CD14-positive monocyte (primary cell): ENCODE data around the gene ATXN7L1. TPM values are rescaled to one million over a fixed set of nuclear protein-coding genes. Genes with fewer than 3 reads are reported as not detected.
A peak's percentile ranks its signal among the peaks of the same experiment; 100 is the strongest.

ENCODE experiments used
- DNase-seq, 3 donors: peaks; one replicate each; pipeline ENCODE4 v3.0.0-alpha.2; 2011 to 2022
- H2AFZ ChIP-seq: 2 replicates; pipeline ENCODE4 v1.6.0; 2012; ENCODE audit warnings: mild to moderate bottlenecking, low read depth, low read length, inconsistent platforms; ENCODE audit not compliant: insufficient read depth, poor library complexity, severe bottlenecking
- H3K27ac ChIP-seq, 2 donors: 1 replicate in 1 of 2; 2 replicates in 1 of 2; pipeline ENCODE4 v1.5.1; 2012 to 2013; ENCODE audit warnings: low read length in 2 of 2, control low read depth in 1 of 2, inconsistent platforms in 1 of 2, low read depth in 1 of 2, mild to moderate bottlenecking in 1 of 2
- H3K27me3 ChIP-seq, 2 donors: one replicate each; pipeline versions ENCODE4 v1.6.0 to v1.6.1; 2011 to 2013; ENCODE audit warnings: low read length in 2 of 2; ENCODE audit not compliant: control insufficient read depth in 2 of 2, insufficient read depth in 2 of 2
- H3K36me3 ChIP-seq, 2 donors: replicated peaks in 1 of 2; 1 replicate in 1 of 2; 2 replicates in 1 of 2; pipeline versions ENCODE4 v1.5.1 to v1.6.1; 2012 to 2013; ENCODE audit warnings: low read length in 2 of 2, control low read depth in 1 of 2, inconsistent platforms in 1 of 2, mild to moderate bottlenecking in 1 of 2; ENCODE audit not compliant: insufficient read depth in 2 of 2, control insufficient read depth in 1 of 2
- H3K4me1 ChIP-seq, 2 donors: 1 replicate in 1 of 2; 2 replicates in 1 of 2; pipeline versions ENCODE4 v1.5.1 to v1.6.1; 2012 to 2013; ENCODE audit warnings: low read length in 2 of 2, control low read depth in 1 of 2, inconsistent platforms in 1 of 2, mild to moderate bottlenecking in 1 of 2, moderate library complexity in 1 of 2; ENCODE audit not compliant: insufficient read depth in 2 of 2, control insufficient read depth in 1 of 2
- H3K4me2 ChIP-seq: replicated peaks from 2 replicates; pipeline ENCODE3; 2012; ENCODE audit warnings: low read length, moderate library complexity, mild to moderate bottlenecking; ENCODE audit not compliant: poor library complexity, severe bottlenecking; ENCODE audit errors: extremely low read depth
- H3K4me3 ChIP-seq, 3 experiments: fragments of 200-600 bp in 1 of 3; sonication (generic) in 1 of 3; replicated peaks in 1 of 3; 1 replicate in 2 of 3; 2 replicates in 1 of 3; pipeline ENCODE4 v1.5.1; 2011 to 2013; ENCODE audit warnings: low read length in 3 of 3, mild to moderate bottlenecking in 3 of 3, control low read depth in 2 of 3, low read depth in 2 of 3, inconsistent platforms in 1 of 3, moderate library complexity in 1 of 3
- H3K79me2 ChIP-seq: 2 replicates; pipeline ENCODE4 v1.6.0; 2012; ENCODE audit warnings: mild to moderate bottlenecking, control low read depth, inconsistent platforms, low read length, moderate library complexity; ENCODE audit not compliant: insufficient read depth
- H3K9ac ChIP-seq: 2 replicates; pipeline ENCODE4 v1.6.0; 2017; ENCODE audit warnings: low read length, mild to moderate bottlenecking; ENCODE audit not compliant: insufficient read depth, poor library complexity, severe bottlenecking
- H3K9me3 ChIP-seq, 2 donors: replicated peaks in 1 of 2; 1 replicate in 1 of 2; 2 replicates in 1 of 2; pipeline versions ENCODE4 v1.5.1 to v1.6.1; 2012 to 2013; ENCODE audit warnings: low read length in 2 of 2, control low read depth in 1 of 2; ENCODE audit not compliant: control insufficient read depth in 1 of 2, insufficient read depth in 1 of 2
- H4K20me1 ChIP-seq: 2 replicates; pipeline ENCODE4 v1.6.0; 2012; ENCODE audit warnings: mild to moderate bottlenecking, low read length, control low read depth, moderate library complexity; ENCODE audit not compliant: insufficient read depth
- H3K27ac Mint-ChIP-seq, 7 donors: one replicate each; pipeline ENCODE4 v1.8.0; 2020; ENCODE audit warnings: mild to moderate bottlenecking in 7 of 7, mixed read lengths in 7 of 7, moderate library complexity in 6 of 7, inconsistent platforms in 2 of 7
- H3K27me3 Mint-ChIP-seq, 3 donors: one replicate each; pipeline ENCODE4 v1.8.0; 2021 to 2022; ENCODE audit warnings: low read depth in 3 of 3, mild to moderate bottlenecking in 3 of 3, mixed read lengths in 3 of 3, moderate library complexity in 3 of 3, inconsistent platforms in 1 of 3
- H3K36me3 Mint-ChIP-seq, 2 donors: one replicate each; pipeline ENCODE4 v1.8.0; 2020; ENCODE audit warnings: mixed read lengths in 2 of 2, inconsistent platforms in 1 of 2, mild to moderate bottlenecking in 1 of 2
- H3K4me1 Mint-ChIP-seq: one replicate; pipeline ENCODE4 v1.8.0; 2020; ENCODE audit warnings: mild to moderate bottlenecking, mixed read lengths
- H3K4me3 Mint-ChIP-seq, 2 donors: one replicate each; pipeline ENCODE4 v1.8.0; 2020; ENCODE audit warnings: mild to moderate bottlenecking in 2 of 2, mixed read lengths in 2 of 2, moderate library complexity in 1 of 2
- H3K9me3 Mint-ChIP-seq, 7 donors: one replicate each; pipeline ENCODE4 v1.8.0; 2020 to 2022; ENCODE audit warnings: mixed read lengths in 7 of 7, mild to moderate bottlenecking in 6 of 7, moderate library complexity in 6 of 7, inconsistent platforms in 2 of 7
- CTCF ChIP-seq: fragments of 200-600 bp; IDR thresholded peaks from one replicate; pipeline ENCODE4 v1.8.0; 2022; ENCODE audit warnings: antibody characterized with exemption, mild to moderate bottlenecking
- WGBS: methylation state at CpG from one replicate; pipeline ENCODE4 v1.1.5; 2013; ENCODE audit warnings: missing lambda C conversion rate; ENCODE audit not compliant: insufficient coverage; 5-methylcytosine and 5-hydroxymethylcytosine counted together
- intact Hi-C, 2 donors: fragments of 100-400 bp; cut with micrococcal nuclease; formaldehyde crosslinking; loops; one replicate each; pipeline versions ENCODE4 v1.15.0 to v1.15.1; 2023
- polyA plus RNA-seq, 3 donors: library from polyadenylated mRNA; depleted of rRNA in 1 of 3; unstranded in 2 of 3; stranded (reverse) in 1 of 3; fragments of 300-500 nt in 2 of 3; fragments of >200 nt in 1 of 3; fragmentation: Illumina TruSeq in 2 of 3; gene quantifications; 1 replicate in 2 of 3; 2 replicates in 1 of 3; pipeline ENCODE4 v1.2.3, GENCODE V29; 2012 to 2021

The ATXN7L1 gene
- polyA plus RNA-seq, 3 donors = 4.5 to 12.2 (median 11.2) TPM

DNA sequence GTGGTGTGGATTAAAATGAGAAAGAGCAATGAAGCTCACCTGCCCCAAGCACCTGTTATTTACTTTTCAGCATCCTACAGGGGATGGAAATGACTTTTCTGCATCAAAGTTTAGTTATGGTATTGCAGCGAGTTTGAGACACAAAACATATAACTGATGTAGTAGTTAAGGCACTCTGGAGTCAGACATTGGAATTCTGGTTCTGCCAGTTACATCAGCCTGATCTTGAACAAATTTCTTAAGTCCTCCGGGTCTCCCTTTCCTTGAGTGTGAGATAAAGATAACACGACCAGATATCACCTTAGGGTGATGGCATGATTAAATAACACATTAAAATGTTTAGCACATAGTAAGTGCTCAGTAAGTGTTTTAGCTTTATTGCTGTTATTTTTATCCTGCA, 97.4 kb downstream of the ATXN7L1 start:
- TF ChIP-seq CTCF = no peak
- DNase-seq = no peak
- no peaks in the 10 kb centered on the region for H3K36me3 ChIP-seq
- no peak overlapping the region for H3K27ac ChIP-seq
- H3K4me3 ChIP-seq = no peak overlapping the region
- no peak overlapping the region for H3K9ac ChIP-seq
- no peaks in the 10 kb centered on the region for H3K27me3 ChIP-seq
- no peaks in the 10 kb centered on the region for H3K79me2 ChIP-seq
- H3K4me1 Mint-ChIP-seq = peaks cover 2% of the 10 kb centered on the region
- no peak overlapping the region for H3K4me3 Mint-ChIP-seq
- no peak overlapping the region for H3K27ac Mint-ChIP-seq
- intact Hi-C loops = no loop called here
- peaks cover 4% of the 10 kb centered on the region for H4K20me1 ChIP-seq
- no CpG with 5 or more reads among the region's 3 CpGs for WGBS
- H3K4me2 ChIP-seq = no peak overlapping the region
- H2AFZ ChIP-seq = no peak overlapping the region
- peaks cover 0 to 3% (median 0%) of the 10 kb centered on the region in 3 donors for H3K27me3 Mint-ChIP-seq
- no peaks in the 10 kb centered on the region for H3K9me3 ChIP-seq
- H3K4me1 ChIP-seq = no peaks in the 10 kb centered on the region
- peaks cover 0 to 14% of the 10 kb centered on the region in 2 donors for H3K36me3 Mint-ChIP-seq
- peaks cover 0 to 1% (median 0%) of the 10 kb centered on the region in 7 donors for H3K9me3 Mint-ChIP-seq

GRCh38 chr7:105776986-105777910, 99.2 kb downstream of the ATXN7L1 start:
- Histone ChIP-seq H3K36me3 (no peaks in the 10 kb centered on the region), H3K4me2 (no peak overlapping the region), H3K4me1 (no peaks in the 10 kb centered on the region), H4K20me1 (peaks cover 4% of the 10 kb centered on the region), H3K9ac (no peak overlapping the region), H3K9me3 (no peaks in the 10 kb centered on the region), H3K27me3 (no peaks in the 10 kb centered on the region), H3K4me3 (no peak overlapping the region), H2AFZ (no peak overlapping the region), H3K27ac (no peak overlapping the region), H3K79me2 (no peaks in the 10 kb centered on the region)
- peaks cover 0 to 3% (median 0%) of the 10 kb centered on the region in 3 donors for H3K27me3 Mint-ChIP-seq
- peaks cover under 1 to 14% of the 10 kb centered on the region in 2 donors for H3K36me3 Mint-ChIP-seq
- no peak overlapping the region for H3K4me3 Mint-ChIP-seq
- TF ChIP-seq CTCF = no peak
- H3K9me3 Mint-ChIP-seq = peaks cover 0 to 2% (median 0%) of the 10 kb centered on the region in 7 donors
- WGBS = 95% methylated on average over 11 of the region's 11 CpGs
- peaks cover 2% of the 10 kb centered on the region for H3K4me1 Mint-ChIP-seq
- peak overlapping the region in 2 of 7 donors; percentile 3 to 21 for H3K27ac Mint-ChIP-seq
- intact Hi-C loops = no loop called here
- DNase-seq = no peak
